HG02610 (cell line): Measurements from ENCODE around the gene ZNF24.

Experiments used
- ATAC-seq: cut with Tn5 transposase; IDR thresholded peaks from one replicate; pipeline ENCODE4 v1.9.1; 2021; ENCODE audit warnings: mild to moderate bottlenecking, moderate library complexity; ENCODE audit not compliant: unreplicated experiment

The ZNF24 gene

DNA sequence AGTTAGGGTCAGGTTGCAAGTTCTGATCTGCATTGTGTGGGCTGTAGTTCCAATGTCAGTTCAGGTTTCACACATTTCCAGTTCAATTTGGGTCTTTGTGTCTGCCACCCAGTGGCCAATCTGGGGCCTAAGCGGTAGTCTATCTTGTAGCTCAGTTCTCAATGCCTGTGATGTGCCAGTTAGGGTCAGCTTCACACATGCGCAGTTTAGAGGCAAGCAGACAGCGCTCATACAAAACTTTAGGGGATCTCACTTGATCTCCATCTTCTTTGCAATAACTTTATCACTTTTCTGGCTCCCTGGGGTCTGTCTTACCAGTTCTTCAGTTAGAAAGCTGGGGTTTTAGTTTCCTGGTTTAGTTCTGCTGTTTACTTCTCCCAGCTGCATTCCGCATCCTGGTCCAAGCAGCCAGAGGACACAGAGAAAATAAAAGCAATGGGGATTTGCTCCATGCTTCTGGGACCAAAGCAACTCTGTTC lies 11.0 kb upstream of the ZNF24 start:
- peak; percentile 75 for ATAC-seq

DNA sequence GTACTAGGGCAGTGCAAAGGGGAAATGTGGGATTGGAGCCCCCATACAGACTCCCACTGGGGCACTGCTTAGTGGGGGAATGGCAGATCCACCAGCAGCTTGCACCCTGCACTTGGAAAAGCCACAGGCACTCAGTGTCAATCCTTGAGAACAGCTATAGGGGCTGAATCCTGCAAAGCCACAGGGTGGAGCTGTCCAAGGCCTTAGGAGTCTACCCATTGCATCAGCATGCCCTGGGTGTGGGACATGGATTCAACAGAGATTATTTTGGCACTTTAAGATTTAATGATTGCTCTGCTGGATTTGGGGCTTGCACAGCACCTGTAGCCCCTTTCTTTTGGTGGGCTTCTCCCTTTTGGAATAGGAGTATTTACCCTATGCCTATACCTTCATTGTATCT lies 8.6 kb upstream of the ZNF24 start:
- ATAC-seq, result no peak

DNA sequence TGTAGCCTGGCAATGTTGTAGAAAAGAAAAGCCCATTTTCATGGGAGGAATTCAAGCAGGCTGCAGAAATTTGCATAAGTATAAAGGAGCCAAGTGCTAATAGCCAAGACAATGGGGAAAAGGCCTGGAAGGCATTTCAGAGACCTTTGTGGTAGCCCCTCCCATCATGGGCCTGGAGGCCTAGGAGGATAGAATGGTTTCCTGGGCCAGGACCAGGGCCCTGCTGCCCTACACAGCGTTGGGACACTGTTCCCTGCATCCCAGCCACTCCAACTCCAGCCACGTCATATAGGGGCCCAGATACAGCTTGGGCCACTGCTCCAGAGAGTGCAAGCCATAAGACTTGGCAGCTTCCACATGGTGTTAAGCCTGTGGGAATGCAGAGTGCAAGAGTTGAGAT lies 8.1 kb upstream of the ZNF24 start:
- ATAC-seq, result no peak

DNA sequence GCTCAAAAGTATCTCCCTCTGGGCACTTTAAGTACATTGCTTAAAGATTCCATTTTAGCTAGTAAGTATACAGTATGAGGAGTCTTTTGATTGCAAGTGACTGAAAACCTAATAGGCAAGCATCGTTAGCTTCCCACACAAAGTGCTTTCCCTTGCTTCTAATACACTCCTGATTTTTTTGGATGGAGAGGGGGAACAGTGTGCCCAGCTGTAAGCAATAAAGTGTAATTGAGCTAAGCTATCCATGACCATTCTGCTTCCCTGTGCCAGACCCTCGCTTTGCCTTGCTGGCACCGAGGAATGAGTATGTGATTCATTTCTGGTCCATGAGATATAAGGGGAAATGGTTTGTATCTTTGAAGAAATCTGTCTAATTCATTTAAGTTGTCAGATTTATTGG lies 3.8 kb upstream of the ZNF24 start:
- ATAC-seq, result no peak

DNA sequence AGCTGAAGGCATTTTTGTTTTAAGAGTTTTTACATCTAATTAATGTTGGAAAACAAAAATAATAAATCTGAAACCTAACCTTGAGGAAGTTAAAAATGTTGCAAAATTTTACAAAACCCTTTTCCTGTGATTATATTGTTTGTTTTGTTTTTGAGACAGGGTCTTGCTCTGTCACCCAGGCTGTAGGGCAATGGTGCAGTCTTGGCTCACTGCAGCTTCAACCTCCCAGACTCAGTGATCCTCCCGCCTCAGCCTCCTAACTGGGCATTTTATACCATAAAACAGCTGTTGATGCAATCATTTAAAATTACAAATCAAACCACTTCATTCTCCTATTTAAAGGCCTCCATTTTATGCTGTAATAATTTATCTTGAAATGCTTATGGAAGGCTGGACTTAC lies 1.7 kb upstream of the ZNF24 start:
- ATAC-seq, result no peak

DNA sequence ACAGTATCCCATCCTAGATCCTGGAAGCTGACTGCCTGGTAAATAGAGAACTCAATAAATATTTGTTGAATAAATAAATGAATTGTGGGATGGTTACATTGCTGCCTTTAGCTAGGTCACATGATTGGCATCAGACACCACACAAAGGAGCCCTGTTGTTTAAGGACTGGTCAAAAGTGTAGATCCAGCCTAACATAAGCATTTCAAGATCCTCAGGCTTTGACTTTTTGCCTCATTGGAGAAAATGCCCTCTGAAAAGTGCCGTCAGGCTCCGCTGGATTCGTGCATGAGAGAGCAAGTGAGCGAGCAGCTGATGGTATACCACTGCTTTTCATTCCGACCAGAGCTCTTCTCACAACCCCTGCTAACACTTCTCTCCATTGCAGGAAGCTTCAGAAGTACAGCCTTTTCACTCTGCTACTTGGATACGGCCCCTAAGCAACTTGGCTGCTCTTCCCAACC lies 1.3 kb upstream of the ZNF24 start:
- ATAC-seq, result peak; percentile 39

DNA sequence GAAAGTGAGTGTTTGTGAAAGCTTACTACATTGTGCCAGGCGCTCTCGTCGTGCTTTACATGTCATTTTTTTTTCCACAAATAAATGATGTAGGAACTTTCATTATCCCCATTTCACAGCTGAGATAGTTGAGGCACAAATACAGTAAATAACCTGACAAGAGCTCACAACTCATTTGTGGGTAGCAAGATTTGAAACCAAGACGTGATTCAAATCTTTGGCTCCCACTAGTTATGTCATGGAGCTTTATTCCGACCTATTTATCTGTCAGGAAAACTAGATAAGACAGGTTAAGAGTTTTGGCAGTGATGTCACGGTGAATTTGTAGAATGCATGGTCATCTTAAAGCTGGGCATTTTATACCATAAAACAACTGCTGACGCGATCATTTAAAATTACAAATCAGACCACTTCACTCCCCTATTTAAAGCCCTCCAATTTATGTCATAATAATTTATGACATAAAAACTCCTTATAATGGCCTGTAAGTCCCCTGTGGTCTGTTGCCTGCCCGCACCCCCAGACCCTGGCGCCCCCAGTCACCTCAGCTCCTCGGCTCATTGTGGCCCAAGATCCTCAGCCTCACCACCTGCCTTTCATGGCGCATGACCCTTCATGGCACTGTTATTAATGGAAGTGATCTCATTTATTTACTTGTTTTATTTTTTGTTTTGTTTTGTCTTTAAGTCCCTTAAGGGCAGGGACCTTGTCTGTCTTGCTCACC lies 678 bp upstream of the ZNF24 start:
- no peak for ATAC-seq

DNA sequence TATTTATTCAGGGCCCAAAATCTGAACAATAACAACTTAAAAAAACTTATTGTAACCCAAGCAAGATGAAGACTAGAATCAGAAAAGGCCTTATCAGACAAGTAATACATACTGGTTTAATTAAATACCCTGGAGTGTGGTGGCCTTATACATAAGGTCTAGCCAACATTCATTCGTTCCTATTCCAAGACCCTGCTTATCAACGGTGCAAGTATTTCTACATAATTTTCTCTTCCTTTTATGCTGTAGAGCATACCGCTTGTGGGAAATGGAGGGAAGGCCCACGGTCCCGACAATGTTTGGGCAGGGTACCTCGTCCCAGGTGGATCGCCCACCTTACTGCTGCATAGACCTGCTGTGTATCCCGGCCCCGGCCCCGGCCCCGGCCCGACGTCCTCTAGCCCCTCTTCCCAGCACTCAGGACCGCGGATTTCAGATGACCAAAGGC lies 708 bp downstream of the ZNF24 start:
- no peak for ATAC-seq

DNA sequence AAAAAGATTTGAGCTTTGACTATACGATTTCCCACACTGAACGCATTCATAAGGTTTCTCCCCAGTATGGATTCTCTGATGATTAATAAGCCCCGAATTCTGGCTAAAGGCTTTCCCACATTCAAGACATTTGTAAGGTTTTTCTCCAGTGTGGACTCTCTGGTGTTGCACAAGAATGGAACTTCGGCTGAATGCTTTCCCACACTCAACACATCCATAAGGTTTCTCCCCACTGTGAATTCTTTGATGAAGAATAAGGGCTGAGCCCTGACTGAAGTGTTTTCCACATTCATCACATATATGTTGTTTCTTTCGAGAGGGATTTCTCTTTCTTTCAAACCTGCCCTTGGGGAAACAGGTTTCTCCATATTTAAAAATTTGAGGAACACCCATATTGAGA lies 6.9 kb downstream of the ZNF24 start:
- no peak for ATAC-seq

DNA sequence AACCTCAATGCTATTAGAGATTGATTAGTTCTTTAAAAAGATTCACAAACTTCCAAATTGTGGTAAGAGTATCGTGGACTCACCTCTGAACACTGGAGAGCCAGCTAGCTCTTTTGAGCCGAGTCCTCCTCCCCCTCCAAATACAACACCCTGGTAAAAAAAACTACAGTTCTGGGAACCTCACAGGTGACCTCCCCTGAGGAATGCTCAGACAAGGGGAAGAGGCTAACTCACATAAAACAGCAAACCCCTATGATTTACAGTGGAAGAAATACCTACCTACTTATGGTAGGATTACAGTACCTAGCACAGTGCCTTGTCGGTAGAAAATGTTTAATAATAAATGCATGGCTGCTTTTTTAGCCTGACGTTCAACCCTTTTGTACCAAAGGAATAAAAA lies 8.4 kb downstream of the ZNF24 start:
- ATAC-seq, result no peak

DNA sequence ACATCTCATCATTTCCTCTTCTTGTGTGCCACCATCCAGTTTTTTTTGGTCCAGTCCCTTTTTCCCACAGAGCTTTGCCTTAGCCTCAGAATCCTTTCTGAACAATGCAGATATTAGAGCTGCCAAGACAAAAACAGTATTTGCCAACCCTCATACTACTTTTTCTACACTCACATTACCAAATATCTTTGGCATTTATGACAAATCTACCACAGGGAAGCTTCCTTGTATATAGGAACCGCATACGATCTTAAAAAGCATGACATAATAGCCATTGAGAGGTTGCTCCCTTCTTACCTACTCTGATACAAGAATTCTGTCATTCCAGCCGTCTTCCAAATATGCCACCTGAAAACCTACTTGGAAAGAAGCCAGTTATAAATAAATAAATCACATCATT lies 9.4 kb downstream of the ZNF24 start:
- ATAC-seq, result no peak

DNA sequence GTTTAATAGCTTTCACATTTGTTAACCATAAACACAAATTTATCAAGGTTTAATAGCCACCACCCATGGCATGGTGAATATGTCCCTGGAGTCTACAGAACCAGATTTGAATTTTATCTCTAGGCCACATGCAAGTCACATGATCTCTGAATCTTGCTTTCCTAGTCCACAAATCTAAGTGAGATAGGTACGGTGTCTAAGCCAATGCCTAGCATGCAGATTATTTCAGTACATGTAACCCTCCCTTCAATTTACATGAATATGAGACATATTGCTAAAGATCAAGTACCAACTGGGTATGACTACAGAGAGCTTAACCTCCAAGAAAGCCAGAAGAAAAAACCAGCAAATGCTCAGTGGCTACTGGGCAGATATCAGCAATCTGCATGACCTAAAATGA lies 10.0 kb downstream of the ZNF24 start:
- no peak for ATAC-seq

DNA sequence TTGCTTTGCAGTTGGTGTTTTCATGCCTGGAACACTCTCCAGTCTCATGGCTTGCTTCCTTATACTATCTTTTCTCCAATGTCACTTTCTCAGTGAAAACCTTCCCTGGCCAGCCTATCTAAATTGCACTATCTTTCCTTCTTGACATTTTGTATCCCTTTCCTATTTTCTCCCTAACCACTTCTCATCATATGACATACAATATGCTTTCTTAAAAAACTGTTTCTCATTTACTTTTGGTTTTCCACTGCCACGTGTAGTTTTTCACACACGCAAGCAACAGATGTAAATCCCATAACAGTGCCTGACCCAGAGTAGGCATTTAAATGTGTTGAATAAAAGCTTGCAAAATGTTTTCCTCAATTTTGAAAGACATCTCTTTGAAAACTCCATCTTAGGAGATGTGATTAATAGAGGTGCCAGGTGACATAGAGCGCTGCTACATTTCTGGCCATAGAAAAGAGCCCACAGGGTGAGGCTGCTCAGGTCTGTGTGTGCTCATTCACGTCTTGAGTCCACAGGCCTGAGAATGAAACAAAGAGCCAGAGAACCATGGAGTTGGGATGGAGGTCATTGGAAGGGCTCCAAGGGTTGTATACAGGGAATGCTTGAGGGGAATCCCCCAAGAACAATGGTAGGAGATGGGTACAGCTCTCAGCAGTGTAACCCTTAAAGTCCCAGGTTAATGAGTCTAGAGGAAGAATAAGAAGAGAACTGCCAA lies 12.7 kb downstream of the ZNF24 start:
- ATAC-seq, result no peak

DNA sequence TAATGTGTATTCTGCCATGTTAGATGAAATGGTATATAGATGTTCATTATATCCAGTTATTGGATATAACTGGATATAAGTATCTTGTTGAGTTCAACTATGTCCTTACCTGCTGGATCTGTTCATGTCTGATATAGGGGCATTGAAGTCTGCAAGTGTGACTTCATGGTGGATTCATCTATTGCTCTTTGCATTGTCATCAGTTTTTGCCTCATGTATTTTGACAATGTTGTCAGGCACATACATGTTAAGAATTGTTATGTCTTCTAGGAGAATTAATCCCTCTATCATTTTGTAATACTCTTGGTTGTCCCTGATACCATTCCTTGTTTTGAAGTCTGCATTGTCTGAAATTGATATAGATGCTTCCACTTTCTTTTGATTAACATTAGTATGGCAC lies 15.4 kb downstream of the ZNF24 start:
- no peak for ATAC-seq

DNA sequence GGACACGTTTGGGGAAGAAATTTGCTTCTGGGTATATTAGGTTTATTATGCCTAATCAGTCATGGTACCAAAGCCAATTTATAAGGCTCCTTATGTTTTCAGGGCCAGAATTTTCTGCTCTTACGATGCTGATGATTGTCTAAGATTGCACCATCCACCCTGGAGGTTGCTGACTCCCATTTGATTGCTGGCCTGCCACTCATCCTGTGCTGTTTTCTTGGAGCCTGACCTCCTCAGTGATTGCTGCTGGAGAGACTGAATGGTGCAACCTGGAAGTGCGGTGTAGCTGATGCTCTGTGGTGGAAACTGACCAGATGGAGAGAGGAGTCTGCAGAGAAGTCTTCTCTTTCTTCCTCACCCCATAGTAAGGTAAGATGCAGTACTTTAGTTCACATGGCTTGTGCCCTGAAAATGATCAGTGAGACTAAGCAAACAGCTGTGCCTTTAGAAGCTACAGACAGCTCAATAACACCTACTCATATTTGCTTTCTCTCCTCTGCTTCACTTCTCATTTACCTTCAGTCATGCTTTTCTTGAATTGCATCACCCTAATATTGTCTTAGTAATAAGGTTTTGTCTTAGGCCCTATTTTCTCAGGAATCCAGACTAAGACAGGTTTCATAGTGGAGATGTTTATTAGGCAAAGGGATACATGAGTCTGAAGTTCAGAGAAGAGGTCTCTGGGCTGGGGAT lies 17.4 kb downstream of the ZNF24 start:
- no peak for ATAC-seq

DNA sequence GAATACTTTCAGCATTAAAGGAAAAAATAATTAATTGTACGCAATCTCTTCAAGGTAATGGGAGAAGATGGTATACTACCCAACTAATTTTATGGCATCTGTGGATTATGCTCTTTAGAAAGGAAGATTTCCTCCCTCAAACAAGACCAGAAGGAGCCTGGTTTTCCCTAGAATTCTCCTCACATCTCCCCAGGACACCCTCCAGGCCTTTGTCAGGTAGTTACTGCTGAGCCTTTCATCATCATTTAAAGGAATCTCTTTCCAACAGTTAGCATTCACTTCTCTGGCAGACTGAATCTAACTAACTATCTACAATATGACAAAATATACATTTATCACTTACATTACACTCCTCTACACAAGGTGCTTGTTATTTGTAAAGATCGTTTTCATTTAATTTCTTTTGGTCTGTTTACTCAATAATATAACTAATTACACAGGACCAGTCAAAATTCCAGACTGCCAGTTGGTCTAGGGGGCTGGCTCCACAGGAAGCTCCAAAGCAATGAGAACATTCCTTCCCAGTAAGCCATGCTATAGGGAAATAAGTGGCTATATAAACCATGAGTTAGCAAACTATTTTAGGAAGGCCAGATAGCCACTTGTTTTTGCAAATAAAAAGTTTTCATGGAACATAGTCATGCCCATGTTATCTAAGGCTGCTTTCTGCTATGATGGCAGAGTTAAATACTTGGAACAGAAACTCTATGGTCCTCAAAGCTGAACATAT lies 19.1 kb downstream of the ZNF24 start:
- no peak for ATAC-seq

DNA sequence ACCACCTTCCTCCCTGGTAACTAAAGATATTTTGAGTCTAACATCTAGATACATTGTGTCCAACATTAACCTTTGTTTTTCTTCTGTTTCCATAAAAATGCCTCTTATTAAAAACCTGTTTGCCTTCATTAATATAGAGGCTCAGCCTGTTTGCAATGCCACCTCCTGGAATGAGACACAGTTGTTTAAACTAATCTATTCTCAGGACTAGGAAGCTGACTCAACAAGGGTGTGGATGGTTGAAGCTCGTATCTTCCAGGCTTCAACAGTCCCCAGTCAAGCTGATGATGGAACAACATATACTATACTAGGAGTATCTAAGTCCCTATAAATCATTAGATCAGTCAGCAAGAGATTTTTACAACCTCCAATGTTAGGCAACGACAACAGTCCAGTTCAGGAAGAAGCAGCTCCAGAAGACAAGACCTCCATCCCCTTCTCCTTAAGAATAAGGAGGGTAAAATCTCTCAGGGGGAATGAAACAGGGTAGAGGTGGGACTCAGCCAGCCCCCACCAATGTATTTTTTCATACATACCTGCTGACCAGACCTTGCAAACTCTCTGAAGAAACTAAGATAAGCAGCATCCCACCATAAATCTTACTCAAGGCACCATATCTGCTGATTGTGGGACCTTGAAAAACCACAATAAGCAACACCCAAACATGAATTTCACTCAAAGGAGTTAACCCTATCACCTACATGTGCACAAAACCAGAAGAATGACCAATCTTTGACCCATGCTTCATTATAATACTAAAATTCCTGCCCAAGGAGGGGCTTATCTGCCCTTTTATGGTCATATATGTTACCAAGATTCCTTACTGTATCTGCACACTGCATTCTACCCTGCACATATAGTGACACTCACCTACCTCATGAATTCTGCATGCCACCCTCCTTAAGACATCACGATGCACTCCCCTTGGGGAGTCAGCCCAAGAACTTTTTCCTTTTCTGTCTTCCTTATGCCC lies 21.4 kb downstream of the ZNF24 start:
- no peak for ATAC-seq

DNA sequence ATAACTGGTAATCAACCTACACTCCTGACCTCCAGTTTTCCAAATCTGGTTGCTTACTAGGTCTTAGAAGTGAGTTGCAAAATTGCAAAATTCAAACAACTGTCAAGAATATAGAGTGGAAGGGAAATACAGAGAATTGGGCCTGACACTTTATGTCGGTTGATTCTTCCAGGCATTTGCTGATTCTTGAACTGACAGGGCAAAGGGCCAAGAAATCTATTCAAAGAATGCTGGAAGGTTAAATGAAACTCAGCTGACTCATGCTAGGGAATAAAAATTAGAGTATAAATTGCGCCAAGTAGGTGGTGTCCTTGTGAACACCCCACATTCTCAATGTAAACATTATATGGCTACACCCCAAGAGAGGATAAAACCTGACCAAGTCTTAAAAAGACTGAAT lies 32.7 kb downstream of the ZNF24 start:
- ATAC-seq, result no peak

DNA sequence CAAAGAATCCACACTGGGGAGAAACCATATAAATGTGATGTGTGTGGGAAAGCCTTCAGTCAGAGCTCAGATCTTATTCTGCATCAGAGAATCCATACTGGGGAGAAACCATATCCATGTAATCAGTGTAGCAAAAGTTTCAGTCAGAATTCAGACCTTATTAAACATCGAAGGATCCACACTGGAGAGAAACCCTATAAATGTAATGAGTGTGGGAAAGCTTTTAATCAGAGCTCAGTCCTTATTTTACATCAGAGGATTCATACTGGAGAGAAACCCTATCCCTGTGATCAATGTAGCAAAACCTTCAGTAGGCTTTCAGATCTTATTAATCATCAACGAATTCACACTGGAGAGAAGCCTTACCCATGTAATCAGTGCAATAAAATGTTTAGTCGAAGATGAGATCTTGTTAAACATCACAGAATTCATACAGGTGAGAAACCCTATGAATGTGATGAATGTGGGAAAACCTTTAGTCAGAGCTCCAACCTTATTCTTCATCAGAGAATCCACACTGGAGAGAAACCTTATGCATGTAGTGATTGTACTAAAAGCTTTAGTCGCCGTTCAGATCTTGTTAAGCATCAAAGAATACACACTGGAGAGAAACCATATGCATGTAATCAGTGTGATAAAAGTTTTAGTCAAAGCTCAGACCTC lies 37.5 kb downstream of the ZNF24 start:
- no peak for ATAC-seq
